GM12892 (cell line): ENCODE data around the gene STK32B.

Source experiments
- POLR2A ChIP-seq: IDR thresholded peaks from 2 replicates; pipeline ENCODE4 v1.6.1; 2011; ENCODE audit warnings: low read depth, low read length, control low read depth
- POLR2AphosphoS5 ChIP-seq: IDR thresholded peaks from 2 replicates; pipeline ENCODE4 v1.6.1; 2011; ENCODE audit warnings: low read depth, low read length, control low read depth
- TAF1 ChIP-seq: IDR thresholded peaks from 2 replicates; pipeline ENCODE4 v1.6.1; 2011; ENCODE audit warnings: low read depth, mild to moderate bottlenecking, control low read depth, low read length, borderline replicate concordance

DNA sequence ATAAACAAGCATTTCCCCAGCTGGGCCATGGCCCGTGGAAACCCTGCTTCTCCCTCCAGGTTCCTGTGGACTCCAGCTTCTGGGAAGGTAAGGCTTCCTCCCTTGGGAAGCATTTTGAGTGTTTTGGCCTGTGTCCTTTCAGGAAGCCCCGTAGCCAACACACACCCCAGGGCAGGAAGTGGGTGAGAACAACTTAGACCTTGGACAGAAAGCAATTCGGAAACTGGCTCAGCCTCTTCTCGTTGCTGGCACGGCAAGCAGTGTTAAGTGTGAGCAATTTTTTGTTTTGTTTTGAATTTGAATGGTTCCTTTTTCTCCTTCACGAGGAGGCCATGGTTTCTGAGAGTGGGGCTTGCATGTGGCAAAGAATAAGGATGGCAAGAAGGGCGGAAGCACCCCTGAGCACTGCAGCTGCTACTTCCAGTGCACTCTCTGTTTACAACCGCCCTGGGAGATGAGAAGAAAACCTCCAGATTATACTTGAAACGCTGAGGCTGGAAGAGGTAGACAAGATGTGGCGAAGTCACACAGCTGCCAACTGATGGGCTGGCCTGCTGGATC, 17.9 kb upstream of the STK32B start:
- TF ChIP-seq POLR2AphosphoS5 (no peak), POLR2A (no peak), TAF1 (no peak)
